ENCODE results near the gene LIN7C. TPM values are rescaled to one million over a fixed set of nuclear protein-coding genes. Genes with fewer than 3 reads are reported as not detected.

Gene LIN7C
- total RNA-seq, 1 experiment from 2014 or later, result 39.8 TPM

GRCh38 chr11:27526535-27526934 is 20.0 kb upstream of the LIN7C start:
- no peaks in the 10 kb centered on the region; the same call in 1 of the 2 replicates for H3K27me3 ChIP-seq (replicated peaks; ENCODE audit: control insufficient read depth, insufficient read depth, low read length)
- no peak overlapping the region for H3K27ac Mint-ChIP-seq (ENCODE audit: unreplicated experiment)
- TF ChIP-seq CTCF (IDR thresholded peaks at IDR 0.05; ENCODE audit: insufficient read depth in 1 of 2, low read depth in 1 of 2, low read length in 1 of 2, severe bottlenecking in 1 of 2, unreplicated experiment in 1 of 2), result no peak
- no peaks in the 10 kb centered on the region for H3K36me3 Mint-ChIP-seq (ENCODE audit: insufficient read depth, unreplicated experiment)
- H3K4me3 Mint-ChIP-seq (ENCODE audit: unreplicated experiment), result no peak overlapping the region
- intact Hi-C loops (cut with micrococcal nuclease; ENCODE audit: unreplicated experiment), result loop anchor here (10.0 kb wide), 1 partner anchor 168 kb away; no protein-coding TSS in a partner anchor
- ChIA-PET CTCF (no interaction called here), POLR2A (no interaction called here)
- no peaks in the 10 kb centered on the region for H3K36me3 ChIP-seq (ENCODE audit: control insufficient read depth, insufficient read depth, low read length)
- BruUV-seq (replicated peaks), result no TSS peak
- H3K9me3 Mint-ChIP-seq (ENCODE audit: unreplicated experiment), result no peaks in the 10 kb centered on the region
- no peaks in the 10 kb centered on the region for H3K9me3 ChIP-seq
- no peaks in the 10 kb centered on the region for H3K4me1 Mint-ChIP-seq (ENCODE audit: low read depth, unreplicated experiment)
- H3K4me3 ChIP-seq (ENCODE audit: low read depth, low read length), result no peak overlapping the region
- DNase-seq, result no peak
- H3K27me3 Mint-ChIP-seq (ENCODE audit: insufficient read depth, unreplicated experiment), result peaks cover 3% of the 10 kb centered on the region
- H3K4me1 ChIP-seq, result no peaks in the 10 kb centered on the region

GRCh38 chr11:27525824-27526516 is 19.4 kb upstream of the LIN7C start:
- Histone ChIP-seq H3K27me3 (replicated peaks; ENCODE audit: control insufficient read depth, insufficient read depth, low read length) (no peaks in the 10 kb centered on the region; the same call in 1 of the 2 replicates), H3K4me1 (no peaks in the 10 kb centered on the region), H3K4me3 (ENCODE audit: low read depth, low read length) (no peak overlapping the region), H3K9me3 (no peaks in the 10 kb centered on the region), H3K36me3 (ENCODE audit: control insufficient read depth, insufficient read depth, low read length) (no peaks in the 10 kb centered on the region)
- Mint-ChIP-seq H3K36me3 (ENCODE audit: insufficient read depth, unreplicated experiment) (no peaks in the 10 kb centered on the region), H3K4me1 (ENCODE audit: low read depth, unreplicated experiment) (no peaks in the 10 kb centered on the region), H3K27me3 (ENCODE audit: insufficient read depth, unreplicated experiment) (peaks cover 3% of the 10 kb centered on the region), H3K27ac (ENCODE audit: unreplicated experiment) (no peak overlapping the region), H3K4me3 (ENCODE audit: unreplicated experiment) (no peak overlapping the region), H3K9me3 (ENCODE audit: unreplicated experiment) (no peaks in the 10 kb centered on the region)
- no peak for TF ChIP-seq CTCF (IDR thresholded peaks at IDR 0.05; ENCODE audit: insufficient read depth in 1 of 2, low read depth in 1 of 2, low read length in 1 of 2, severe bottlenecking in 1 of 2, unreplicated experiment in 1 of 2)
- DNase-seq, result no peak
- ChIA-PET CTCF (no interaction called here), POLR2A (no interaction called here)
- intact Hi-C loops (cut with micrococcal nuclease; ENCODE audit: unreplicated experiment), result loop anchor here (10.0 kb wide), 1 partner anchor 169 kb away; no protein-coding TSS in a partner anchor
- no TSS peak for BruUV-seq (replicated peaks)

GRCh38 chr11:27524155-27524554 is 17.6 kb upstream of the LIN7C start:
- ChIA-PET CTCF (no interaction called here), POLR2A (no interaction called here)
- TF ChIP-seq CTCF (IDR thresholded peaks at IDR 0.05; ENCODE audit: insufficient read depth in 1 of 2, low read depth in 1 of 2, low read length in 1 of 2, severe bottlenecking in 1 of 2, unreplicated experiment in 1 of 2), result peak; percentile 21 to 36
- no peak overlapping the region for H3K27ac Mint-ChIP-seq (ENCODE audit: unreplicated experiment)
- no peak overlapping the region for H3K4me3 Mint-ChIP-seq (ENCODE audit: unreplicated experiment)
- intact Hi-C loops (cut with micrococcal nuclease; ENCODE audit: unreplicated experiment), result loop anchor here (10.0 kb wide), 1 partner anchor 171 kb away; no protein-coding TSS in a partner anchor
- Histone ChIP-seq H3K4me1 (no peaks in the 10 kb centered on the region), H3K36me3 (ENCODE audit: control insufficient read depth, insufficient read depth, low read length) (no peaks in the 10 kb centered on the region), H3K27me3 (replicated peaks; ENCODE audit: control insufficient read depth, insufficient read depth, low read length) (no peaks in the 10 kb centered on the region; the same call in 1 of the 2 replicates), H3K9me3 (no peaks in the 10 kb centered on the region), H3K4me3 (ENCODE audit: low read depth, low read length) (no peak overlapping the region)
- no peaks in the 10 kb centered on the region for H3K36me3 Mint-ChIP-seq (ENCODE audit: insufficient read depth, unreplicated experiment)
- DNase-seq, result peak; percentile 30 to 43
- peaks cover 8% of the 10 kb centered on the region for H3K27me3 Mint-ChIP-seq (ENCODE audit: insufficient read depth, unreplicated experiment)
- no TSS peak for BruUV-seq (replicated peaks)
- no peaks in the 10 kb centered on the region for H3K4me1 Mint-ChIP-seq (ENCODE audit: low read depth, unreplicated experiment)
- H3K9me3 Mint-ChIP-seq (ENCODE audit: unreplicated experiment), result no peaks in the 10 kb centered on the region
